HCT116 (cell line): ENCODE results near the gene VMO1. TPM values are rescaled to one million over a fixed set of nuclear protein-coding genes. Genes with fewer than 3 reads are reported as not detected.

Source experiments
- ATAC-seq: fragments of 200-7000 bp; cut with Tn5 transposase; 2 replicates; pipeline ENCODE4 v1.9.1; 2020; ENCODE audit warnings: mild to moderate bottlenecking, moderate library complexity
- BruUV-seq: library from RNA; stranded (reverse); fragments of 400-500 nt; replicated peaks from 2 replicates; lab custom pipeline; 2021; lab: Mats Ljungman, UMichigan
- CTCF ChIA-PET: fragments of 300-600 bp; sonication (Branson Sonifier 250); formaldehyde crosslinking; loops from one replicate; lab custom pipeline; 2021; ENCODE audit warnings: antibody characterized with exemption; lab: Charles Lee
- POLR2A ChIA-PET: fragments of 300-600, 350-600 bp; sonication (Branson Sonifier 250); formaldehyde crosslinking; loops from one replicate; lab custom pipeline; 2021; ENCODE audit warnings: antibody characterized with exemption; lab: Charles Lee
- RAD21 ChIA-PET, 2 experiments: fragments of 300-600 bp; sonication (Branson Sonifier 250); formaldehyde crosslinking; loops; one replicate each; lab custom pipeline; 2023; ENCODE audit warnings: low total read pairs in 2 of 2; ENCODE audit not compliant: uncharacterized antibody in 2 of 2, unreplicated experiment in 2 of 2, low non-redundant PET in 1 of 2; lab: Charles Lee
- DNase-seq: peaks from one replicate; pipeline ENCODE4 v3.0.0-alpha.2; 2010; ENCODE audit warnings: low read depth, low spot score
- H2AFZ ChIP-seq: fragments of 200-600 bp; shearing (Covaris generic), sonication (generic); 2 replicates; pipeline ENCODE4 v1.6.1; 2017; ENCODE audit warnings: low read depth, mixed run types, mixed read lengths, antibody characterized with exemption, low read length; ENCODE audit not compliant: poor library complexity, severe bottlenecking
- H3K27ac ChIP-seq: 2 replicates; pipeline ENCODE4 v1.5.1; 2012; ENCODE audit warnings: low read depth, low read length
- H3K27me3 ChIP-seq: fragments of 200-600 bp; sonication (generic); 2 replicates; pipeline ENCODE4 v1.6.1; 2016; ENCODE audit warnings: mixed run types, low read length, mixed read lengths; ENCODE audit not compliant: insufficient read depth
- H3K36me3 ChIP-seq, 2 experiments: fragments of 200-500 bp in 1 of 2; fragments of 200-600 bp in 1 of 2; sonication (Bioruptor generic) in 1 of 2; sonication (generic) in 1 of 2; 2 replicates each; pipeline versions ENCODE4 v1.5.1 to v1.6.1; 2014 to 2016; ENCODE audit warnings: low read length in 2 of 2, inconsistent platforms in 1 of 2, mixed read lengths in 1 of 2, mixed run types in 1 of 2; ENCODE audit not compliant: insufficient read depth in 2 of 2, control insufficient read depth in 1 of 2
- H3K4me1 ChIP-seq, 2 experiments: fragments of 200-600 bp in 1 of 2; sonication (generic) in 1 of 2; 2 replicates each; pipeline versions ENCODE4 v1.5.1 to v1.6.1; 2012 to 2017; ENCODE audit warnings: low read length in 2 of 2, inconsistent platforms in 1 of 2, mild to moderate bottlenecking in 1 of 2, mixed read lengths in 1 of 2, mixed run types in 1 of 2, moderate library complexity in 1 of 2; ENCODE audit not compliant: insufficient read depth in 2 of 2, control insufficient read depth in 1 of 2
- H3K4me2 ChIP-seq: fragments of 200-600 bp; sonication (generic); 2 replicates; pipeline ENCODE4 v1.6.1; 2017; ENCODE audit warnings: mixed run types, low read length, mixed read lengths
- H3K4me3 ChIP-seq, 2 experiments: fragments of 200-600 bp in 1 of 2; sonication (generic) in 1 of 2; replicated peaks in 1 of 2; 2 replicates each; pipeline ENCODE4 v1.5.1; 2011 to 2016; ENCODE audit warnings: low read length in 2 of 2, control low read depth in 1 of 2, low read depth in 1 of 2, mild to moderate bottlenecking in 1 of 2, mixed read lengths in 1 of 2, mixed run types in 1 of 2
- H3K79me2 ChIP-seq: fragments of 200-600 bp; sonication (generic); 2 replicates; pipeline ENCODE4 v1.6.1; 2017; ENCODE audit warnings: mild to moderate bottlenecking, mixed run types, low read length, moderate library complexity, mixed read lengths; ENCODE audit not compliant: insufficient read depth
- H3K9ac ChIP-seq: fragments of 200-600 bp; sonication (generic); 2 replicates; pipeline ENCODE4 v1.6.1; 2016; ENCODE audit warnings: low read length, mixed read lengths
- H3K9me2 ChIP-seq: fragments of 200-600 bp; sonication (generic), shearing (Covaris generic); 2 replicates; pipeline ENCODE4 v1.6.1; 2017; ENCODE audit warnings: mixed run types, mild to moderate bottlenecking, moderate library complexity; ENCODE audit not compliant: insufficient read depth
- H3K9me3 ChIP-seq, 2 experiments: fragments of 200-500 bp in 1 of 2; fragments of 200-600 bp in 1 of 2; sonication (Bioruptor generic) in 1 of 2; sonication (generic) in 1 of 2; 2 replicates each; pipeline ENCODE4 v1.6.1; 2014 to 2017; ENCODE audit warnings: low read length in 2 of 2, mixed read lengths in 2 of 2, inconsistent platforms in 1 of 2, low read depth in 1 of 2, mild to moderate bottlenecking in 1 of 2, mixed run types in 1 of 2, moderate library complexity in 1 of 2; ENCODE audit not compliant: control insufficient read depth in 1 of 2, insufficient read depth in 1 of 2
- H4K20me1 ChIP-seq: fragments of 200-600 bp; sonication (generic), shearing (Covaris generic); 2 replicates; pipeline ENCODE4 v1.6.1; 2017; ENCODE audit warnings: mixed run types, mild to moderate bottlenecking, moderate library complexity; ENCODE audit not compliant: insufficient read depth
- CBX3 ChIP-seq: IDR thresholded peaks from 2 replicates; pipeline ENCODE4 v1.6.1; 2012; ENCODE audit warnings: low read depth
- CEBPB ChIP-seq: IDR thresholded peaks from 2 replicates; pipeline ENCODE4 v1.6.1; 2012; ENCODE audit warnings: low read depth
- ELF1 ChIP-seq: IDR thresholded peaks from 2 replicates; pipeline ENCODE4 v1.6.1; 2012; ENCODE audit warnings: low read depth, borderline replicate concordance
- EZH2phosphoT487 ChIP-seq: fragments of 200-600 bp; IDR thresholded peaks from 2 replicates; pipeline ENCODE4 v1.6.1; 2018; ENCODE audit warnings: antibody characterized with exemption, borderline replicate concordance
- JUND ChIP-seq: IDR thresholded peaks from 2 replicates; pipeline ENCODE4 v1.6.1; 2012
- POLR2A ChIP-seq: IDR thresholded peaks from 2 replicates; pipeline ENCODE4 v1.7.0; 2011; ENCODE audit warnings: borderline replicate concordance; ENCODE audit not compliant: insufficient read depth, insufficient read length; ENCODE audit errors: extremely low read depth
- POLR2AphosphoS5 ChIP-seq: IDR thresholded peaks from 2 replicates; pipeline ENCODE4 v1.6.1; 2011; ENCODE audit warnings: mild to moderate bottlenecking, low read depth, low read length, moderate library complexity
- RAD21 ChIP-seq: IDR thresholded peaks from 2 replicates; pipeline ENCODE4 v1.6.1; 2012; ENCODE audit warnings: low read depth, mild to moderate bottlenecking
- SIN3A ChIP-seq: IDR thresholded peaks from 2 replicates; pipeline ENCODE4 v1.6.1; 2012; ENCODE audit warnings: low read depth
- SP1 ChIP-seq: IDR thresholded peaks from 2 replicates; pipeline ENCODE4 v1.6.1; 2012; ENCODE audit warnings: low read depth
- SRF ChIP-seq: IDR thresholded peaks from 2 replicates; pipeline ENCODE4 v1.6.1; 2012; ENCODE audit warnings: low read depth
- ZFX ChIP-seq: fragments of 450-650 bp; IDR thresholded peaks from 2 replicates; pipeline ENCODE4 v1.6.1; 2017
- intact Hi-C: fragments of 100-400 bp; cut with micrococcal nuclease; formaldehyde crosslinking; loops from 2 replicates; pipeline ENCODE4 v1.10.0; 2022
- total RNA-seq: library from RNA; stranded (reverse); gene quantifications from one replicate; pipeline ENCODE4 v1.2.1, GENCODE V29; 2021; ENCODE audit not compliant: unreplicated experiment

The VMO1 gene
- total RNA-seq, 1 experiment from 2014 or later: 0.76 TPM

GRCh38 chr17:4834681-4835020 lies 48.5 kb upstream of the VMO1 start:
- no peaks in the 10 kb centered on the region for H3K9me2 ChIP-seq
- POLR2A ChIA-PET: no interaction called here
- intact Hi-C loops: loop anchor here (10.0 kb wide), 1 partner anchor 50 kb away; no protein-coding TSS in a partner anchor
- peaks cover 63% of the 10 kb centered on the region for H3K79me2 ChIP-seq
- no peak overlapping the region for H2AFZ ChIP-seq
- no TSS peak for BruUV-seq
- RAD21 ChIA-PET: no interaction called here
- H3K27ac ChIP-seq: peak overlapping the region; percentile 98; the same call in 1 of the 2 replicates
- DNase-seq (no peak), ATAC-seq (no peak)
- CTCF ChIA-PET: interaction anchor here (0.8 kb wide), 1 partner anchor 103 kb away, joined by 3 read pairs; the partner anchor contains the start of gene MED11
- TF ChIP-seq ELF1: no peak
- no peak for TF ChIP-seq POLR2A
- TF ChIP-seq SIN3A: no peak
- no peak for TF ChIP-seq SP1
- TF ChIP-seq ZFX: no peak
- no peak for TF ChIP-seq CEBPB
- TF ChIP-seq SRF: no peak
- no peak for TF ChIP-seq JUND
- no peak for TF ChIP-seq POLR2AphosphoS5
- no peak for TF ChIP-seq EZH2phosphoT487
- TF ChIP-seq CBX3: no peak
- H3K27me3 ChIP-seq: no peaks in the 10 kb centered on the region
- H3K4me1 ChIP-seq: peaks cover 16 to 24% of the 10 kb centered on the region in 2 experiments
- peaks cover 3 to 13% of the 10 kb centered on the region in 2 experiments; a peak in 1 of 4 replicates for H3K36me3 ChIP-seq
- H4K20me1 ChIP-seq: no peaks in the 10 kb centered on the region; the same call in 1 of the 2 replicates
- H3K9ac ChIP-seq: peak overlapping the region; percentile 78
- peak overlapping the region; percentile 71 to 93 for H3K4me3 ChIP-seq
- H3K4me2 ChIP-seq: peak overlapping the region; percentile 71
- no peaks in the 10 kb centered on the region for H3K9me3 ChIP-seq

DNA sequence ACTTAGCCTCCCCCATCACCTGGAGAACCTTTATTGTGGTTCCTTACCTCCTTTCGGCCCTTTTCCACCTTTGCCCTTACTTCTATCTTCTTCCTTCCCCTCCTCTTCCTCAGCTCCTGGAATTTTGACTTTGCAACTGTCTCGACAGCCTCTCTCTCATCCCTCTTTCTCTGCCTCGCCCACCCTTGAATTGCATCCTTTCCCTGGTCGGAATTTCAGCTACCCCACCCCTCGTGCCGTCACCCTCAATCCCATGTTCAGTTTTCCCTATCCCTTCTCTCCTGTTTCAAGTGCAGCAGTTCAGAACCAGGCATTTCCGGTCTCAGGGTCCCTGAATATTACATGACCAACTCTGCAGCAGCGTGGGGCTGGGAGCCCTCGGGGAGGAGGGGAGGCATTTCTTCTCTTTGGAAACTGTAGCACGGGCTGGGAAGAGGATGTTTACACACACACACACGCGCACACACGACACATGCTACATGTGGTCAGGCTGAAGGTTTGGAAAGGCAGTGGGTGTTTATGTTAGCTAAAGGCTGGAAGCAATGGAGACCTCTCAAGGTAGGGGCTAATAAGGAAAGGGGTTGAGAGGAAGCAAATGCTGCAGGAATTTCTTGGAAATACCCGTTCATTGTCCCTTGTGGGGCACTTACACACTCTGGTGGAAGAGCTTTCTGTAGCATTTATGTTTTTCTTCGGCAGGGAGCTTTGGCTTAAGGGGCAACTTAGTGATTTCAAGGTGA lies 47.9 kb upstream of the VMO1 start:
- TSS peak; percentile 51 for BruUV-seq

More for the DNA sequence above, 47.9 kb upstream of the VMO1 start:
- intact Hi-C loops: loop anchor here (10.0 kb wide), 1 partner anchor 51 kb away; no protein-coding TSS in a partner anchor
- peak overlapping the region; percentile 78 for H3K9ac ChIP-seq
- H3K9me2 ChIP-seq: no peaks in the 10 kb centered on the region
- POLR2A ChIA-PET: no interaction called here
- no peaks in the 10 kb centered on the region for H3K27me3 ChIP-seq
- peak overlapping the region; percentile 71 for H3K4me2 ChIP-seq
- peaks cover 57% of the 10 kb centered on the region for H3K79me2 ChIP-seq
- no peaks in the 10 kb centered on the region; the same call in 1 of the 2 replicates for H4K20me1 ChIP-seq
- TF ChIP-seq SIN3A (peak; percentile 11; the same call in 1 of the 2 replicates), EZH2phosphoT487 (no peak), RAD21 (no peak)
- DNase-seq (no peak), ATAC-seq (no peak)
- H3K36me3 ChIP-seq: peaks cover 3 to 13% of the 10 kb centered on the region in 2 experiments; a peak in 1 of 4 replicates
- RAD21 ChIA-PET: no interaction called here
- CTCF ChIA-PET: interaction anchor here (0.8 kb wide), 1 partner anchor 102 kb away, joined by 3 read pairs; the partner anchor contains the start of gene MED11
- no peaks in the 10 kb centered on the region for H3K9me3 ChIP-seq
- no peak overlapping the region for H2AFZ ChIP-seq
- H3K4me3 ChIP-seq: peak overlapping the region; percentile 71 to 93
- peaks cover 16 to 24% of the 10 kb centered on the region in 2 experiments for H3K4me1 ChIP-seq
- H3K27ac ChIP-seq: peak overlapping the region; percentile 98
